Thyroid gland (tissue), 4 donors: Measurements from ENCODE around the gene TRMU.

ENCODE experiments used
- CTCF ChIP-seq, 6 experiments: fragments of 200-600 bp in 3 of 6; fragments of 450-650 bp in 3 of 6; sonication (generic) in 3 of 6; IDR thresholded peaks; one replicate each; pipeline ENCODE4 v1.5.1; 2016 to 2019; ENCODE audit warnings: antibody characterized with exemption in 6 of 6, mild to moderate bottlenecking in 2 of 6, inconsistent platforms in 1 of 6, moderate library complexity in 1 of 6
- POLR2A ChIP-seq, 2 donors: fragments of 450-650 bp; IDR thresholded peaks; one replicate each; pipeline ENCODE4 v1.6.1; 2017; ENCODE audit warnings: antibody characterized with exemption in 2 of 2, mild to moderate bottlenecking in 2 of 2, moderate library complexity in 1 of 2

GRCh38 chr22:46397514-46397913 lies 62.0 kb downstream of the TRMU start:
- TF ChIP-seq CTCF (IDR thresholded peaks at IDR 0.05) (no peak), POLR2A (IDR thresholded peaks at IDR 0.05) (no peak)
